Measurements from ENCODE around the gene TMEM132A.
A peak's percentile ranks its signal among the peaks of the same experiment; 100 is the strongest.

TMEM132A gene

GRCh38 chr11:60950933-60951605, 26.8 kb downstream of the TMEM132A start:
- Mint-ChIP-seq H3K4me3 (no peak overlapping the region), H3K27ac (ENCODE audit: low read depth) (no peak overlapping the region), H3K9me3 (no peaks in the 10 kb centered on the region), H3K27me3 (peaks cover 46% of the 10 kb centered on the region), H3K4me1 (peaks cover 13% of the 10 kb centered on the region), H3K36me3 (ENCODE audit: insufficient read depth) (peaks cover under 1% of the 10 kb centered on the region)
- DNase-seq (ENCODE audit: low spot score in 2 of 2) (no peak), ATAC-seq (replicated peaks; ENCODE audit: extremely low read depth, poor library complexity, severe bottlenecking) (no peak)

- peak overlapping the region; percentile 68 for H3K4me3 Mint-ChIP-seq
- no peaks in the 10 kb centered on the region for H3K36me3 Mint-ChIP-seq (ENCODE audit: insufficient read depth)
- H3K4me1 Mint-ChIP-seq = peaks cover 13% of the 10 kb centered on the region
- H3K27ac Mint-ChIP-seq (ENCODE audit: low read depth) = no peak overlapping the region
- DNase-seq (ENCODE audit: low spot score in 2 of 2) (no peak), ATAC-seq (replicated peaks; ENCODE audit: extremely low read depth, poor library complexity, severe bottlenecking) (no peak)
- H3K9me3 Mint-ChIP-seq = no peaks in the 10 kb centered on the region
- H3K27me3 Mint-ChIP-seq = peaks cover 41% of the 10 kb centered on the region
These were observed 27.3 kb downstream of the TMEM132A start for GRCh38 chr11:60951606-60951903.

GRCh38 chr11:60951904-60952741, 27.9 kb downstream of the TMEM132A start, which contains the start of gene SLC15A3:
Gene SLC15A3 (minus strand): TSS chr11:60952176. CDS start chr11:60951551, 625 bp downstream.
- DNase-seq (ENCODE audit: low spot score in 2 of 2) = no peak
- H3K27me3 Mint-ChIP-seq = peaks cover 40% of the 10 kb centered on the region

GRCh38 chr11:60952742-60953170, 28.5 kb downstream of the TMEM132A start:
- Mint-ChIP-seq H3K36me3 (ENCODE audit: insufficient read depth) (no peaks in the 10 kb centered on the region), H3K27me3 (peaks cover 46% of the 10 kb centered on the region), H3K9me3 (no peaks in the 10 kb centered on the region), H3K4me3 (peak overlapping the region; percentile 68), H3K4me1 (peaks cover 13% of the 10 kb centered on the region), H3K27ac (ENCODE audit: low read depth) (peak overlapping the region; percentile 6)
- DNase-seq (ENCODE audit: low spot score in 2 of 2) (no peak), ATAC-seq (replicated peaks; ENCODE audit: extremely low read depth, poor library complexity, severe bottlenecking) (no peak)

More at GRCh38 chr11:60951904-60952741, 27.9 kb downstream of the TMEM132A start, which contains the start of gene SLC15A3:
- Mint-ChIP-seq H3K4me3 (peak within 1 kb of the TSS; percentile 68), H3K9me3 (no peaks in the 10 kb centered on the region), H3K4me1 (peaks cover 13% of the 10 kb centered on the region), H3K27ac (ENCODE audit: low read depth) (peak within 1 kb of the TSS; percentile 6), H3K36me3 (ENCODE audit: insufficient read depth) (no peaks in the 10 kb centered on the region)
- peak; percentile 63 for ATAC-seq (replicated peaks; ENCODE audit: extremely low read depth, poor library complexity, severe bottlenecking)

GRCh38 chr11:60953781-60954180, 29.5 kb downstream of the TMEM132A start:
- H3K4me3 Mint-ChIP-seq = no peak overlapping the region

GRCh38 chr11:60954421-60954820, 30.2 kb downstream of the TMEM132A start:
- ATAC-seq (replicated peaks; ENCODE audit: extremely low read depth, poor library complexity, severe bottlenecking) (no peak), DNase-seq (ENCODE audit: low spot score in 2 of 2) (no peak)
- Mint-ChIP-seq H3K27ac (ENCODE audit: low read depth) (no peak overlapping the region), H3K9me3 (no peaks in the 10 kb centered on the region), H3K4me3 (no peak overlapping the region), H3K36me3 (ENCODE audit: insufficient read depth) (no peaks in the 10 kb centered on the region), H3K4me1 (peaks cover 13% of the 10 kb centered on the region), H3K27me3 (peaks cover 45% of the 10 kb centered on the region)

More at GRCh38 chr11:60953781-60954180, 29.5 kb downstream of the TMEM132A start:
- Mint-ChIP-seq H3K36me3 (ENCODE audit: insufficient read depth) (no peaks in the 10 kb centered on the region), H3K9me3 (no peaks in the 10 kb centered on the region), H3K27me3 (peaks cover 48% of the 10 kb centered on the region), H3K4me1 (peaks cover 13% of the 10 kb centered on the region), H3K27ac (ENCODE audit: low read depth) (no peak overlapping the region)
- DNase-seq (ENCODE audit: low spot score in 2 of 2) (no peak), ATAC-seq (replicated peaks; ENCODE audit: extremely low read depth, poor library complexity, severe bottlenecking) (no peak)

GRCh38 chr11:60955571-60955970, 31.3 kb downstream of the TMEM132A start:
- no peaks in the 10 kb centered on the region for H3K36me3 Mint-ChIP-seq (ENCODE audit: insufficient read depth)
- no peak for ATAC-seq (replicated peaks; ENCODE audit: extremely low read depth, poor library complexity, severe bottlenecking)
- DNase-seq (ENCODE audit: low spot score in 2 of 2) = no peak
- H3K4me1 Mint-ChIP-seq = peaks cover 13% of the 10 kb centered on the region
- no peaks in the 10 kb centered on the region for H3K9me3 Mint-ChIP-seq
- H3K4me3 Mint-ChIP-seq = no peak overlapping the region
- no peak overlapping the region for H3K27ac Mint-ChIP-seq (ENCODE audit: low read depth)
- peaks cover 56% of the 10 kb centered on the region for H3K27me3 Mint-ChIP-seq

GRCh38 chr11:60957188-60957587, 32.9 kb downstream of the TMEM132A start:
- H3K27ac Mint-ChIP-seq (ENCODE audit: low read depth) = no peak overlapping the region
- no peaks in the 10 kb centered on the region for H3K9me3 Mint-ChIP-seq
- DNase-seq (ENCODE audit: low spot score in 2 of 2) (no peak), ATAC-seq (replicated peaks; ENCODE audit: extremely low read depth, poor library complexity, severe bottlenecking) (no peak)
- H3K27me3 Mint-ChIP-seq = peaks cover 58% of the 10 kb centered on the region
- peaks cover 8% of the 10 kb centered on the region for H3K4me1 Mint-ChIP-seq
- no peaks in the 10 kb centered on the region for H3K36me3 Mint-ChIP-seq (ENCODE audit: insufficient read depth)
- no peak overlapping the region for H3K4me3 Mint-ChIP-seq

GRCh38 chr11:60959431-60959830, 35.2 kb downstream of the TMEM132A start:
- no peaks in the 10 kb centered on the region for H3K4me1 Mint-ChIP-seq
- H3K27ac Mint-ChIP-seq (ENCODE audit: low read depth) = no peak overlapping the region
- H3K4me3 Mint-ChIP-seq = no peak overlapping the region
- H3K27me3 Mint-ChIP-seq = peaks cover 36% of the 10 kb centered on the region
- no peak for ATAC-seq (replicated peaks; ENCODE audit: extremely low read depth, poor library complexity, severe bottlenecking)
- no peak for DNase-seq (ENCODE audit: low spot score in 2 of 2)
- H3K9me3 Mint-ChIP-seq = no peaks in the 10 kb centered on the region
- H3K36me3 Mint-ChIP-seq (ENCODE audit: insufficient read depth) = no peaks in the 10 kb centered on the region

GRCh38 chr11:60960405-60960804, 36.1 kb downstream of the TMEM132A start:
- Mint-ChIP-seq H3K4me3 (no peak overlapping the region), H3K27me3 (peaks cover 36% of the 10 kb centered on the region), H3K4me1 (no peaks in the 10 kb centered on the region), H3K9me3 (no peaks in the 10 kb centered on the region), H3K27ac (ENCODE audit: low read depth) (no peak overlapping the region), H3K36me3 (ENCODE audit: insufficient read depth) (no peaks in the 10 kb centered on the region)
- DNase-seq (ENCODE audit: low spot score in 2 of 2) (no peak), ATAC-seq (replicated peaks; ENCODE audit: extremely low read depth, poor library complexity, severe bottlenecking) (no peak)

- DNase-seq (ENCODE audit: low spot score in 2 of 2) = no peak
- H3K4me3 Mint-ChIP-seq = no peak overlapping the region
- no peaks in the 10 kb centered on the region for H3K9me3 Mint-ChIP-seq
- H3K4me1 Mint-ChIP-seq = no peaks in the 10 kb centered on the region
- no peak for ATAC-seq (replicated peaks; ENCODE audit: extremely low read depth, poor library complexity, severe bottlenecking)
- no peak overlapping the region for H3K27ac Mint-ChIP-seq (ENCODE audit: low read depth)
- H3K36me3 Mint-ChIP-seq (ENCODE audit: insufficient read depth) = no peaks in the 10 kb centered on the region
- H3K27me3 Mint-ChIP-seq = peaks cover 17% of the 10 kb centered on the region
These were observed 40.5 kb downstream of the TMEM132A start for GRCh38 chr11:60964801-60965200.

- no peak for ATAC-seq (replicated peaks; ENCODE audit: extremely low read depth, poor library complexity, severe bottlenecking)
- H3K9me3 Mint-ChIP-seq = no peaks in the 10 kb centered on the region
- DNase-seq (ENCODE audit: low spot score in 2 of 2) = no peak
- no peak overlapping the region for H3K4me3 Mint-ChIP-seq
- peaks cover 17% of the 10 kb centered on the region for H3K4me1 Mint-ChIP-seq
- no peak overlapping the region for H3K27ac Mint-ChIP-seq (ENCODE audit: low read depth)
- H3K36me3 Mint-ChIP-seq (ENCODE audit: insufficient read depth) = peaks cover 6% of the 10 kb centered on the region
- no peaks in the 10 kb centered on the region for H3K27me3 Mint-ChIP-seq
These were observed 42.6 kb downstream of the TMEM132A start for GRCh38 chr11:60966890-60967289.

GRCh38 chr11:60968223-60968622, 44.0 kb downstream of the TMEM132A start:
- H3K27ac Mint-ChIP-seq (ENCODE audit: low read depth) = no peak overlapping the region
- no peaks in the 10 kb centered on the region for H3K27me3 Mint-ChIP-seq
- peaks cover 12% of the 10 kb centered on the region for H3K36me3 Mint-ChIP-seq (ENCODE audit: insufficient read depth)
- H3K4me1 Mint-ChIP-seq = peaks cover 19% of the 10 kb centered on the region
- ATAC-seq (replicated peaks; ENCODE audit: extremely low read depth, poor library complexity, severe bottlenecking) (no peak), DNase-seq (ENCODE audit: low spot score in 2 of 2) (no peak)
- no peaks in the 10 kb centered on the region for H3K9me3 Mint-ChIP-seq
- H3K4me3 Mint-ChIP-seq = no peak overlapping the region

Measured in central memory CD8-positive, alpha-beta T cell (primary cell).